ENCODE measurements around the gene KRTAP3-1.
"Not testable (repeated sequence)": the region's sequence is repeated elsewhere in the genome, so short reads cannot be mapped to it uniquely, and the experiment has no call there.

KRTAP3-1 gene

DNA sequence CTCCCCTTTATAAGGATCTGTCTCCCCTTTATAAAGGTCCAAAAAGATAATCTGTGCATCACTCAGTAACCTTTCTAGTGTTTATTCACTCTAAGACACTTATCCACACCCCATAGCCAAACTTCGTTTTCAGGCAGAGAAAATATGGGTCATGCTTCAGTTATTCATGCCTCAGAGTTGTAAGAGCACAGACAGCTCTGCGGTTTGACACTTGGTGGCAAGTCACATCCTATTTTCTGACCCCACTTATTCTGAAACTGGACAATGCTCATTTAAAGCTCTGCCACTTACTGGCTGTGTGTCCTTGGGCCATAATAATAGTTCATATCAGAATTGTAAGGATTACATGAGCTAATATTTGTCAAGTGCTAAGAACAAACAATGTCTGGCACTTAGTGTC is 40.2 kb upstream of the KRTAP3-1 start:
- no peaks in the 10 kb centered on the region for H3K9me3 ChIP-seq (ENCODE audit: control insufficient read depth, low read length)
- H2AFZ ChIP-seq, result no peak overlapping the region
- no peaks in the 10 kb centered on the region for H3K4me1 ChIP-seq
- no peak overlapping the region for H3K27ac ChIP-seq
- H3K79me2 ChIP-seq, result no peaks in the 10 kb centered on the region
- H3K27me3 ChIP-seq (ENCODE audit: control insufficient read depth, insufficient read depth, low read length), result peaks cover 4% of the 10 kb centered on the region
- no peak overlapping the region for H3K4me3 ChIP-seq (ENCODE audit: low read depth, low read length)
- H3K4me2 ChIP-seq (ENCODE audit: low read length), result no peak overlapping the region
- no peaks in the 10 kb centered on the region for H3K36me3 ChIP-seq (ENCODE audit: control insufficient read depth, insufficient read depth, low read length)
- H3K9ac ChIP-seq, result no peak overlapping the region
- no peak for TF ChIP-seq CTCF (IDR thresholded peaks at IDR 0.05)

DNA sequence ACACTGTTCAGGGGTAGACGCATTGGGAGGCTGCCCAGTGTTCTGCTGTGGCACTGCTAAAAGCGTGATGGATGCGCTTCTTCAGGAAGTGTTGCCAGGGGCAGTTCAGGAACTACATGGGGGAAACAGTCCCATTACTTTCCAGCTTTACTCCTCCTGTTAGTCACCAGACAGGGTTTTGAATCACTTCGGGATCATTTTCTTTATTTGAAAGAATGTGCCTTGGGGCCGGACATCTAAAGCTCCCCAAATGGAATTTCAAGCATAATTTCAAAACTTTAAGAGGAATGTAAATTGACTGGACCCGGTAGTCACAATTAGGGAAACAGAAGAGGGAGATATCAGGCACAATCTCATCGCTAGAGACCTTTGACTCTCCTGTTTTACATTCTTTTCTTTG is 39.5 kb upstream of the KRTAP3-1 start:
- Histone ChIP-seq H2AFZ (no peak overlapping the region), H3K27me3 (ENCODE audit: control insufficient read depth, insufficient read depth, low read length) (peaks cover 4% of the 10 kb centered on the region), H3K9ac (no peak overlapping the region), H3K9me3 (ENCODE audit: control insufficient read depth, low read length) (no peaks in the 10 kb centered on the region), H3K36me3 (ENCODE audit: control insufficient read depth, insufficient read depth, low read length) (no peaks in the 10 kb centered on the region), H3K79me2 (no peaks in the 10 kb centered on the region), H3K27ac (no peak overlapping the region), H3K4me3 (ENCODE audit: low read depth, low read length) (no peak overlapping the region), H3K4me2 (ENCODE audit: low read length) (no peak overlapping the region), H3K4me1 (no peaks in the 10 kb centered on the region)
- no peak for TF ChIP-seq CTCF (IDR thresholded peaks at IDR 0.05)

GRCh38 chr17:41046735-41047465 is 38.0 kb upstream of the KRTAP3-1 start, which contains the start of gene KRTAP2-1:
TSS of gene KRTAP2-1 (minus strand) at chr17:41047316. CDS start at chr17:41047267, 49 bp downstream.
- H3K4me1 ChIP-seq; H3K4me2 ChIP-seq (ENCODE audit: low read length); H2AFZ ChIP-seq; H3K27ac ChIP-seq; H3K9me3 ChIP-seq (ENCODE audit: control insufficient read depth, low read length); H3K27me3 ChIP-seq (ENCODE audit: control insufficient read depth, insufficient read depth, low read length); H3K36me3 ChIP-seq (ENCODE audit: control insufficient read depth, insufficient read depth, low read length); H3K4me3 ChIP-seq (ENCODE audit: low read depth, low read length); H3K79me2 ChIP-seq; H3K9ac ChIP-seq: not testable (repeated sequence)

GRCh38 chr17:41042953-41043352 is 34.0 kb upstream of the KRTAP3-1 start:
- no peaks in the 10 kb centered on the region for H3K4me1 ChIP-seq
- H3K27ac ChIP-seq, result no peak overlapping the region
- H3K79me2 ChIP-seq, result no peaks in the 10 kb centered on the region
- H2AFZ ChIP-seq, result no peak overlapping the region
- no peak overlapping the region for H3K4me2 ChIP-seq (ENCODE audit: low read length)
- no peak overlapping the region for H3K9ac ChIP-seq
- no peaks in the 10 kb centered on the region for H3K9me3 ChIP-seq (ENCODE audit: control insufficient read depth, low read length)
- no peak overlapping the region for H3K4me3 ChIP-seq (ENCODE audit: low read depth, low read length)
- no peak for TF ChIP-seq CTCF (IDR thresholded peaks at IDR 0.05)
- H3K36me3 ChIP-seq (ENCODE audit: control insufficient read depth, insufficient read depth, low read length), result no peaks in the 10 kb centered on the region
- no peaks in the 10 kb centered on the region for H3K27me3 ChIP-seq (ENCODE audit: control insufficient read depth, insufficient read depth, low read length)

DNA sequence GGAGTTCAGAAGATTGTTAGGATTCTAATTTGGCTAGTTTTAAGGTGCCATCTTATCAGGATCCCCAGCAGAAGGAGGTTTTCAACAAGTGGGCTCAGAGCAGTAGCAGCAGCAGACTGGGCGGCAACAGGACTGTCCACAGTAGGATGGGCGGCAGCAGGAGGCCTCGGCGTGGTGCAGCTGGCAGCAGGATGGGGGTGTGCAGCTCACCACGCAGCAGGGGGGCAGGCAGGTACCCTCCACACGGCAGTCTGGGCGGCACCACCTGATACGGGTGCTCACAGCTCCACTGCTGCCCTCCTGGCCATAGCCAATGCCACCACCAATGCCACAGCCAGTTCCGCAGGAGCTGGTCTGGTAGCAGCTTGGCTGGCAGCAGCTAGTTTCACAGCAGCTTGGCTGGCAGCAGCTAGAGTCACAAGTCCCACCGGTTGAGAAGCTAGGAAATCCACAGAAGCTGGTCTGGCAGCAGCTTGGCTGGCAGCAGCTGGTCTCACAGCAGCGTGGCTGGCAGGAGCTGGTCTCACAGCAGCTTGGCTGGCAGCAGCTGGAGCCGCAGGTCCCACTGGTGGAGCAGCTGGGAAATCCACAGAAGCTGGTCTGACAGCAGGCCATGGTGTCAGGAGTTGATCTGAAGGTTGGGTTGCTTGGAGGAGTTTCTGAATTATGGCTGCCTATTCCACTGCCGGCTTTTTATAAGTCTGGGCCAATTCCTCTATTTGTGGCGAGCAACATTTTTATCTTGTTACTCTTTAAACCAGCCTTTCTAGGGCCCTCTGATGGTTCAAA is 32.0 kb upstream of the KRTAP3-1 start, which contains the start of gene KRTAP1-1:
TSS of gene KRTAP1-1 (minus strand) at position 668 of the 789 bp plus-strand sequence. CDS start at position 615, 53 bp downstream.
- H3K4me1 ChIP-seq; H3K27ac ChIP-seq; H2AFZ ChIP-seq; H3K27me3 ChIP-seq (ENCODE audit: control insufficient read depth, insufficient read depth, low read length); H3K36me3 ChIP-seq (ENCODE audit: control insufficient read depth, insufficient read depth, low read length); H3K4me3 ChIP-seq (ENCODE audit: low read depth, low read length); H3K9ac ChIP-seq; H3K4me2 ChIP-seq (ENCODE audit: low read length); H3K79me2 ChIP-seq; H3K9me3 ChIP-seq (ENCODE audit: control insufficient read depth, low read length): not testable (repeated sequence)

Measured in parathyroid adenoma (tissue), 2 donors.